K562 (cell line): ENCODE results near the gene GMDS. TPM values are rescaled to one million over a fixed set of nuclear protein-coding genes. Genes with fewer than 3 reads are reported as not detected.

Source experiments
- ATAC-seq: fragments of 200-7000 bp; cut with Tn5 transposase; 3 replicates; pipeline ENCODE4 v1.9.1; 2020; ENCODE audit warnings: moderate library complexity
- BruUV-seq: library from RNA; stranded (reverse); fragments of 400-500 nt; replicated peaks from 2 replicates; lab custom pipeline; 2021; lab: Mats Ljungman, UMichigan
- CTCF ChIA-PET: fragments of 300-600 bp; formaldehyde crosslinking; extraction: SDS; loops from one replicate; lab custom pipeline; 2021; ENCODE audit warnings: low intra/inter-chr PET ratio; lab: Yijun Ruan, JAX
- POLR2A ChIA-PET: fragments of 300-600, 350-650 bp; sonication (Branson Sonifier 250); formaldehyde crosslinking; extraction: SDS; loops from one replicate; lab custom pipeline; 2021; ENCODE audit warnings: antibody characterized with exemption, inconsistent platforms; lab: Yijun Ruan, JAX
- DNase-seq, 4 experiments: peaks; one replicate each; pipeline versions ENCODE4 v3.0.0 to v3.0.0-alpha.2; 2011 to 2018; ENCODE audit warnings: low spot score in 3 of 4, mixed read lengths in 3 of 4; ENCODE audit errors: extremely low read depth in 1 of 4
- FAIRE-seq: peaks from 2 replicates; lab custom pipeline; 2011; peaks lifted over from hg19 to GRCh38; lab: Jason Lieb, UNC
- H2AFZ ChIP-seq: 2 replicates; pipeline ENCODE4 v1.6.0; 2011; ENCODE audit warnings: low read depth, low read length, control low read depth, inconsistent platforms
- H3K27ac ChIP-seq: fragments of 200-600 bp; 3 replicates; pipeline ENCODE4 v1.8.0; 2011; ENCODE audit warnings: low read depth, mild to moderate bottlenecking, control low read depth, inconsistent platforms, low read length, moderate library complexity, mixed read lengths; ENCODE audit errors: extremely low read depth
- H3K27me3 ChIP-seq, 2 experiments: fragments of 300-600 bp in 1 of 2; 2 replicates in 1 of 2; 3 replicates in 1 of 2; pipeline versions ENCODE4 v1.6.0 to v1.8.0; 2011; ENCODE audit warnings: inconsistent platforms in 2 of 2, low read length in 2 of 2, mild to moderate bottlenecking in 1 of 2, mixed read lengths in 1 of 2, moderate library complexity in 1 of 2; ENCODE audit not compliant: control insufficient read depth in 2 of 2, insufficient read depth in 2 of 2
- H3K36me3 ChIP-seq: fragments of 300-600 bp; 3 replicates; pipeline ENCODE4 v1.8.0; 2011; ENCODE audit warnings: mild to moderate bottlenecking, low read length, inconsistent platforms; ENCODE audit not compliant: control insufficient read depth, insufficient read depth
- H3K4me1 ChIP-seq, 2 experiments: fragments of 200-600 bp in 1 of 2; replicated peaks in 1 of 2; 2 replicates in 1 of 2; 3 replicates in 1 of 2; pipeline versions ENCODE4 v1.5.1 to v1.8.0; 2011; ENCODE audit warnings: inconsistent platforms in 2 of 2, low read length in 2 of 2, mild to moderate bottlenecking in 1 of 2, mixed read lengths in 1 of 2, moderate library complexity in 1 of 2; ENCODE audit not compliant: control insufficient read depth in 2 of 2, insufficient read depth in 2 of 2
- H3K4me2 ChIP-seq: 2 replicates; pipeline ENCODE4 v1.6.1; 2011; ENCODE audit warnings: low read length, control low read depth, inconsistent platforms, mixed read lengths; ENCODE audit not compliant: insufficient read depth
- H3K4me3 ChIP-seq: fragments of 200-600 bp; sonication (generic), shearing (Covaris generic); 2 replicates; pipeline ENCODE4 v1.5.1; 2016; ENCODE audit warnings: control low read depth, inconsistent platforms
- H3K79me2 ChIP-seq: fragments of 200-600 bp; 3 replicates; pipeline ENCODE4 v1.8.0; 2011; ENCODE audit warnings: low read length, inconsistent platforms; ENCODE audit not compliant: control insufficient read depth, insufficient read depth
- H3K9ac ChIP-seq, 2 experiments: 2 replicates each; pipeline versions ENCODE4 v1.6.0 to v1.6.1; 2011; ENCODE audit warnings: low read depth in 2 of 2, low read length in 2 of 2, control low read depth in 1 of 2, inconsistent platforms in 1 of 2, mild to moderate bottlenecking in 1 of 2, mixed read lengths in 1 of 2; ENCODE audit not compliant: insufficient read depth in 1 of 2
- H3K9me1 ChIP-seq: one replicate; pipeline ENCODE4 v1.6.0; 2011; ENCODE audit warnings: inconsistent platforms, mild to moderate bottlenecking, low read length, moderate library complexity; ENCODE audit not compliant: control insufficient read depth, insufficient read depth
- H3K9me3 ChIP-seq: replicated peaks from 2 replicates; pipeline ENCODE4 v1.5.1; 2011; ENCODE audit warnings: low read depth, low read length, inconsistent platforms; ENCODE audit not compliant: control insufficient read depth, insufficient read depth
- H4K20me1 ChIP-seq: replicated peaks from 2 replicates; pipeline ENCODE4 v1.6.1; 2011; ENCODE audit warnings: low read length, inconsistent platforms, mixed read lengths; ENCODE audit not compliant: control insufficient read depth, insufficient read depth
- CBX1 ChIP-seq: sonication (generic); IDR thresholded peaks from 2 replicates; pipeline ENCODE4 v1.6.1; 2016; ENCODE audit warnings: antibody characterized with exemption, low read depth, mild to moderate bottlenecking
- EP300 ChIP-seq: IDR thresholded peaks from 2 replicates; pipeline ENCODE4 v1.6.1; 2012; ENCODE audit warnings: low read length, improper control_type of control experiment
- JUN ChIP-seq, 2 experiments: sonication (generic) in 1 of 2; formaldehyde crosslinking in 1 of 2; IDR thresholded peaks; 2 replicates each; pipeline versions ENCODE4 v1.6.1 to v1.8.0; 2012 to 2022; ENCODE audit warnings: borderline replicate concordance in 2 of 2, mild to moderate bottlenecking in 2 of 2, improper control_type of control experiment in 1 of 2, low read depth in 1 of 2, low read length in 1 of 2, missing genetic modification reagents in 1 of 2
- NFRKB ChIP-seq: fragments of 450-650 bp; IDR thresholded peaks from 2 replicates; pipeline ENCODE4 v1.6.1; 2016; ENCODE audit warnings: low read depth
- POLR2H ChIP-seq: IDR thresholded peaks from 2 replicates; pipeline ENCODE4 v1.6.1; 2016; ENCODE audit warnings: missing genetic modification characterization, low read depth, mild to moderate bottlenecking, control low read depth, missing compliant biosample characterization, moderate library complexity
- PRMT5 ChIP-seq: sonication (generic); formaldehyde crosslinking; IDR thresholded peaks from 2 replicates; pipeline ENCODE4 v1.5.0; 2020; ENCODE audit warnings: missing genetic modification reagents
- SREBF1 ChIP-seq: fragments of 150-350 bp; IDR thresholded peaks from 2 replicates; pipeline ENCODE4 v1.6.1; 2014; ENCODE audit warnings: antibody characterized with exemption, low read depth, low read length, borderline replicate concordance
- ZFP30 ChIP-seq: fragments of 250-450 bp; sonication (Bioruptor Pico); IDR thresholded peaks from 2 replicates; pipeline ENCODE4 v1.8.0; 2022; ENCODE audit warnings: moderate library complexity, mild to moderate bottlenecking, inconsistent platforms, borderline replicate concordance
- ZFPM2 ChIP-seq: fragments of 250-450 bp; sonication (Bioruptor Pico); IDR thresholded peaks from 2 replicates; pipeline ENCODE4 v1.5.1; 2022; ENCODE audit warnings: mild to moderate bottlenecking
- ZNF239 ChIP-seq: fragments of 250-450 bp; sonication (Bioruptor Pico); IDR thresholded peaks from 2 replicates; pipeline ENCODE4 v1.4.0; 2020; ENCODE audit warnings: mild to moderate bottlenecking
- ZNF561 ChIP-seq: fragments of 450-650 bp; formaldehyde crosslinking; conservative IDR thresholded peaks from 2 replicates; pipeline ENCODE4 v1.4.0; 2020; ENCODE audit warnings: mild to moderate bottlenecking, moderate library complexity
- ZNF766 ChIP-seq: fragments of 200-800 bp; sonication (Bioruptor generic); conservative IDR thresholded peaks from 2 replicates; pipeline ENCODE4 v1.6.1; 2016; ENCODE audit warnings: missing genetic modification characterization, missing compliant biosample characterization
- WGBS: fragments of 100-300 bp; shearing (Covaris generic); methylation state at CpG from one replicate; pipeline ENCODE4 v1.1.6; 2016; ENCODE audit warnings: low coverage, mixed read lengths; ENCODE audit not compliant: insufficient coverage; ENCODE audit errors: missing lambda C conversion rate; 5-methylcytosine and 5-hydroxymethylcytosine counted together
- in situ Hi-C: fragments of 300-500 bp; cut with MboI; formaldehyde crosslinking; loops from 4 replicates; pipeline ENCODE4 v1.15.0; 2018; ENCODE audit warnings: inconsistent platforms, mixed read lengths
- intact Hi-C: fragments of 100-400 bp; cut with micrococcal nuclease; formaldehyde crosslinking; loops from 2 replicates; pipeline ENCODE4 v1.14.2; 2022
- polyA plus RNA-seq, 8 experiments: library from polyadenylated mRNA; depleted of rRNA in 4 of 8; stranded (reverse) in 5 of 8; unstranded in 3 of 8; fragments of >200 nt; fragmentation: Nextera tagmentation in 2 of 8; fragmentation: Illumina TruSeq in 1 of 8; extraction: Ambion mirVana in 2 of 8; extraction: Trizol in 1 of 8; gene quantifications; 2 replicates each; pipeline versions ENCODE4 v1.2.1 to v1.2.3, GENCODE V29; 2011 to 2014; ENCODE audit warnings: inconsistent platforms in 1 of 8, missing spikeins in 1 of 8
- total RNA-seq, 7 experiments: library from RNA; depleted of rRNA in 6 of 7; stranded (reverse); fragments of >200 nt in 6 of 7; fragmentation: Illumina TruSeq in 2 of 7; extraction: Trizol in 2 of 7; gene quantifications; 2 replicates each; pipeline versions ENCODE4 v1.2.1 to v1.2.3, GENCODE V29; 2011 to 2021; ENCODE audit warnings: low replicate concordance in 1 of 7
- TF ChIP-seq, protein P1 (sequence below): IDR thresholded peaks from 3 replicates; pipeline ENCODE4 v1.6.1; 2011; ENCODE audit warnings: borderline replicate concordance, mild to moderate bottlenecking; ENCODE audit not compliant: insufficient read length, insufficient read depth
- TF ChIP-seq, protein P2 (sequence below): sonication (generic); formaldehyde crosslinking; IDR thresholded peaks from 2 replicates; pipeline ENCODE4 v1.8.1; 2023; ENCODE audit warnings: mild to moderate bottlenecking, missing genetic modification reagents
- TF ChIP-seq, protein P3 (sequence below): sonication (generic); formaldehyde crosslinking; IDR thresholded peaks from 2 replicates; pipeline ENCODE4 v1.8.1; 2023; ENCODE audit warnings: mild to moderate bottlenecking, missing genetic modification reagents, moderate library complexity

GMDS gene
- total and polyA plus RNA-seq, 9 of the 15 experiments (the other 6 are each of a cell fraction or from before 2014, with no cell fraction given): 0.48 to 31.8 (median 13.4) TPM

DNA sequence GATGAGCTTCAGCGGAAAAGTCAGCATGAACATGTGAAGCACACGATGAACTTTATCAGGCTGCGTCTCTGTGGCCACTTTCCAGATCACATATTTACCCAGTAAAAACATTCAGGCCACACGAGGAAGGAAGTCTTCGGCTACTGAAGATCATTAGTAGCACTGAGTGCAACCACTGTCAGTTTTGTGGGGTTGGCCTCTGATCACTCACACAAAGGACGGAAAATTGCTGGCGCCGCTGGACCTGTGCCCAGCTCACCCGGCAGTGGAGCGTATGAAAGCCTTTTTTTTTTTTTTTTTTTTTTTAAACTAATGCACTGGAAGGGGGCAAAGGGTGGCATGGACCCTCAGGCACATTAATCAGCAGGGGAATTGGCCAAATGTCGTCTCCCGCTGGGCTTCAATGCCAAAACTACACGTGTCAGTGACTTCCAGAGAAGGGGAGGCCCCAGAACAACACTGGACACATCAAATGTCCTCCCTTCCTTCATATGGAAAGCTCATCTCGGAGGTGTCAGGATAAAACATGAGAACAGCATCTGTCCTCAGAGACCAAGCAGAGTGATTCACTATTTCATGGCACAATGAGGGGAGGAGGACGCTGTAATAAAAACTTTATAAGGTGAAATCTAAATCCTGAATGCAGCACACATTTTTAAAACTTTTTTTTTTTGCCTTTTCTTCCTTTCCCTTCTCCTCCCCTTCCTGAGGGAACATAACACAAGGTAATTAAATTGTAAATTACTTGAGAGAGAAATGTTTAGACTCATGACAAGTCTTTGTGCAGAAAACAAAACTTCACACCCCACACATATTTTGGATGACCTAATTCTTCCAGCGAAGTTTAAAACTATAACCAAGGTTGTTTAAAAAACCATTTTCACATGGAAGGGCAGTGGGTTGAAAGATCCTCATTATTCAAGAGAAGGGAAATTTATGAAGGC is 412.3 kb downstream of the GMDS start:
- Histone ChIP-seq H3K9me3 (no peaks in the 10 kb centered on the region), H3K4me3 (no peak overlapping the region), H3K36me3 (no peaks in the 10 kb centered on the region), H3K27me3 (peaks cover 4 to 19% of the 10 kb centered on the region in 2 experiments; a peak in 4 of 5 replicates), H3K79me2 (no peaks in the 10 kb centered on the region), H3K9me1 (no peaks in the 10 kb centered on the region), H3K9ac (no peak overlapping the region), H4K20me1 (no peaks in the 10 kb centered on the region), H3K4me1 (no peaks in the 10 kb centered on the region), H2AFZ (no peak overlapping the region), H3K4me2 (no peak overlapping the region), H3K27ac (no peak overlapping the region)
- DNase-seq: no peak
- CTCF ChIA-PET: no interaction called here
- POLR2A ChIA-PET: interaction anchor here (0.7 to 1.4 kb wide), 2 partner anchors 9 to 130 kb away, joined by 3 to 4 read pairs; no protein-coding TSS in a partner anchor
- ATAC-seq: no peak
- in situ Hi-C loops (no loop called here), intact Hi-C loops (no loop called here)
- 5% methylated on average over 14 of the region's 16 CpGs for WGBS
- no peak for FAIRE-seq
- BruUV-seq: no TSS peak
- TF ChIP-seq NFRKB (no peak), ZNF766 (CRISPR knock-in tag) (no peak), JUN (IDR thresholded peaks at IDR 0.05; ENCODE audit: borderline replicate concordance, low read depth, low read length) (no peak), JUN (CRISPR knock-in tag; IDR thresholded peaks at IDR 0.05; ENCODE audit: borderline replicate concordance) (no peak), POLR2H (tag) (no peak), ZNF561 (CRISPR knock-in tag) (no peak), EP300 (no peak), ZFP30 (CRISPR knock-in tag) (no peak), CBX1 (no peak), SREBF1 (no peak), ZFPM2 (CRISPR knock-in tag) (no peak), PRMT5 (CRISPR knock-in tag) (no peak), ZNF239 (CRISPR knock-in tag) (no peak)
- TF ChIP-seq, protein P1, sequence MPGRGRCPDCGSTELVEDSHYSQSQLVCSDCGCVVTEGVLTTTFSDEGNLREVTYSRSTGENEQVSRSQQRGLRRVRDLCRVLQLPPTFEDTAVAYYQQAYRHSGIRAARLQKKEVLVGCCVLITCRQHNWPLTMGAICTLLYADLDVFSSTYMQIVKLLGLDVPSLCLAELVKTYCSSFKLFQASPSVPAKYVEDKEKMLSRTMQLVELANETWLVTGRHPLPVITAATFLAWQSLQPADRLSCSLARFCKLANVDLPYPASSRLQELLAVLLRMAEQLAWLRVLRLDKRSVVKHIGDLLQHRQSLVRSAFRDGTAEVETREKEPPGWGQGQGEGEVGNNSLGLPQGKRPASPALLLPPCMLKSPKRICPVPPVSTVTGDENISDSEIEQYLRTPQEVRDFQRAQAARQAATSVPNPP: no peak
- TF ChIP-seq, protein P2, sequence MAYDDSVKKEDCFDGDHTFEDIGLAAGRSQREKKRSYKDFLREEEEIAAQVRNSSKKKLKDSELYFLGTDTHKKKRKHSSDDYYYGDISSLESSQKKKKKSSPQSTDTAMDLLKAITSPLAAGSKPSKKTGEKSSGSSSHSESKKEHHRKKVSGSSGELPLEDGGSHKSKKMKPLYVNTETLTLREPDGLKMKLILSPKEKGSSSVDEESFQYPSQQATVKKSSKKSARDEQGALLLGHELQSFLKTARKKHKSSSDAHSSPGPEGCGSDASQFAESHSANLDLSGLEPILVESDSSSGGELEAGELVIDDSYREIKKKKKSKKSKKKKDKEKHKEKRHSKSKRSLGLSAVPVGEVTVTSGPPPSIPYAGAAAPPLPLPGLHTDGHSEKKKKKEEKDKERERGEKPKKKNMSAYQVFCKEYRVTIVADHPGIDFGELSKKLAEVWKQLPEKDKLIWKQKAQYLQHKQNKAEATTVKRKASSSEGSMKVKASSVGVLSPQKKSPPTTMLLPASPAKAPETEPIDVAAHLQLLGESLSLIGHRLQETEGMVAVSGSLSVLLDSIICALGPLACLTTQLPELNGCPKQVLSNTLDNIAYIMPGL (CRISPR knock-in tag): no peak
- TF ChIP-seq, protein P3, sequence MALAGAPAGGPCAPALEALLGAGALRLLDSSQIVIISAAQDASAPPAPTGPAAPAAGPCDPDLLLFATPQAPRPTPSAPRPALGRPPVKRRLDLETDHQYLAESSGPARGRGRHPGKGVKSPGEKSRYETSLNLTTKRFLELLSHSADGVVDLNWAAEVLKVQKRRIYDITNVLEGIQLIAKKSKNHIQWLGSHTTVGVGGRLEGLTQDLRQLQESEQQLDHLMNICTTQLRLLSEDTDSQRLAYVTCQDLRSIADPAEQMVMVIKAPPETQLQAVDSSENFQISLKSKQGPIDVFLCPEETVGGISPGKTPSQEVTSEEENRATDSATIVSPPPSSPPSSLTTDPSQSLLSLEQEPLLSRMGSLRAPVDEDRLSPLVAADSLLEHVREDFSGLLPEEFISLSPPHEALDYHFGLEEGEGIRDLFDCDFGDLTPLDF (CRISPR knock-in tag): no peak
